PC-9 (cell line): ENCODE data around the gene NHS. TPM values are rescaled to one million over a fixed set of nuclear protein-coding genes. Genes with fewer than 3 reads are reported as not detected.

Experiments
- BruUV-seq: library from RNA; stranded (reverse); fragments of 400-500 nt; replicated peaks from 2 replicates; lab custom pipeline; 2021; lab: Mats Ljungman, UMichigan
- CTCF ChIA-PET: fragments of 300-600 bp; sonication (Branson Sonifier 250); formaldehyde crosslinking; loops from one replicate; lab custom pipeline; 2022; ENCODE audit warnings: antibody characterized with exemption; lab: Charles Lee
- POLR2A ChIA-PET: fragments of 300-600 bp; sonication (Branson Sonifier 250); formaldehyde crosslinking; loops from one replicate; lab custom pipeline; 2022; ENCODE audit warnings: antibody characterized with exemption; ENCODE audit not compliant: unreplicated experiment; lab: Charles Lee
- DNase-seq, 2 experiments: peaks; one replicate each; pipeline versions ENCODE4 v3.0.0 to v3.0.0-alpha.2; 2015 to 2022; ENCODE audit warnings: mixed read lengths in 1 of 2
- H2AFZ ChIP-seq: fragments of 200-600 bp; sonication (generic); 2 replicates; pipeline ENCODE4 v1.8.1; 2017; ENCODE audit warnings: antibody characterized with exemption
- H3F3A ChIP-seq: fragments of 200-600 bp; sonication (generic); 2 replicates; pipeline ENCODE4 v1.8.1; 2017; ENCODE audit warnings: antibody characterized with exemption, mild to moderate bottlenecking, low read depth; ENCODE audit not compliant: insufficient read depth
- H3K27ac ChIP-seq: fragments of 200-600 bp; sonication (generic); 2 replicates; pipeline ENCODE4 v1.6.1; 2016; ENCODE audit warnings: mixed run types
- H3K27me3 ChIP-seq: fragments of 200-600 bp; sonication (generic); 2 replicates; pipeline ENCODE4 v1.6.1; 2016; ENCODE audit warnings: low read depth, mixed run types; ENCODE audit not compliant: insufficient read depth
- H3K36me3 ChIP-seq: fragments of 200-600 bp; sonication (generic); 2 replicates; pipeline ENCODE4 v1.6.1; 2016; ENCODE audit warnings: low read depth, mixed run types
- H3K4me1 ChIP-seq: fragments of 200-600 bp; sonication (generic); replicated peaks from 2 replicates; pipeline ENCODE4 v1.6.1; 2016; ENCODE audit warnings: mixed run types; ENCODE audit not compliant: insufficient read depth
- H3K4me2 ChIP-seq: fragments of 200-600 bp; sonication (generic); 2 replicates; pipeline ENCODE4 v1.6.1; 2017; ENCODE audit warnings: mixed run types
- H3K4me3 ChIP-seq: fragments of 200-600 bp; sonication (generic); 2 replicates; pipeline ENCODE4 v1.6.1; 2016; ENCODE audit warnings: mixed run types
- H3K79me2 ChIP-seq: fragments of 200-600 bp; sonication (generic); 2 replicates; pipeline ENCODE4 v1.6.1; 2017; ENCODE audit warnings: low read depth, mixed run types
- H3K9me2 ChIP-seq: fragments of 200-600 bp; sonication (generic); 2 replicates; pipeline ENCODE4 v1.8.1; 2017; ENCODE audit warnings: mild to moderate bottlenecking; ENCODE audit not compliant: insufficient read depth
- H3K9me3 ChIP-seq: fragments of 200-600 bp; sonication (generic); 2 replicates; pipeline ENCODE4 v1.8.1; 2016; ENCODE audit warnings: low read depth; ENCODE audit not compliant: insufficient read depth
- H4K20me1 ChIP-seq: fragments of 200-600 bp; sonication (generic); 2 replicates; pipeline ENCODE4 v1.8.1; 2017; ENCODE audit not compliant: insufficient read depth
- EZH2 ChIP-seq: fragments of 200-600 bp; sonication (generic); IDR thresholded peaks from 2 replicates; pipeline ENCODE4 v1.8.0; 2017; ENCODE audit warnings: antibody characterized with exemption, low read depth
- intact Hi-C: fragments of 100-400 bp; cut with micrococcal nuclease; formaldehyde crosslinking; loops from one replicate; pipeline ENCODE4 v1.10.0; 2022; ENCODE audit not compliant: unreplicated experiment
- total RNA-seq: library from RNA; stranded (reverse); gene quantifications from 2 replicates; pipeline ENCODE4 v1.2.3, GENCODE V29; 2021
- TF ChIP-seq, protein P1 (sequence below): fragments of 200-600 bp; sonication (generic); conservative IDR thresholded peaks from 2 replicates; pipeline ENCODE4 v1.6.1; 2017; ENCODE audit warnings: mixed run types, antibody characterized with exemption, mild to moderate bottlenecking, moderate library complexity

Gene NHS
- total RNA-seq, 1 experiment from 2014 or later: 6.7 TPM

DNA sequence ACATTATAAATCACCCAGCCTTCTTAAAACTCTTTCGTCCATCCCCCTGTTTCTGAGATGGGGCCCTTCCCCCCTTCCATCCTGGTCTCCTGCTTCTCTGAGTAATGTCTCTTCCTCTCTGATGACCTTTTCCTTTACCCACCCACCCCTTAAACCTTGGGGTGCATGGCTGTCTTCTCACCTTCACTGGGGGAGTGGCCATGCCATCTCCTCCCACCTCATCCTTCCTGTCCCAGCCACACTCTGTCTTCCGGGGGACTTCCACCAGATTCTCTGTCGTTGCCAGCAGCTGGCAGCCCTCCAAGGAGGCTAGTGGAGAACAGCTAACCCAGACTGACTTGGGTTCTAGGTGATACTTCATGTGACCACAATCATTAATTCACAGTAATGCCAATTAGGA is 279.1 kb downstream of the NHS start:
- Histone ChIP-seq H3K4me1 (no peaks in the 10 kb centered on the region), H3K27ac (no peak overlapping the region), H3K27me3 (no peaks in the 10 kb centered on the region), H2AFZ (no peak overlapping the region), H3K36me3 (no peaks in the 10 kb centered on the region), H3K4me3 (no peak overlapping the region), H3K79me2 (no peaks in the 10 kb centered on the region), H3K9me2 (no peaks in the 10 kb centered on the region), H4K20me1 (no peaks in the 10 kb centered on the region), H3K9me3 (no peaks in the 10 kb centered on the region), H3K4me2 (no peak overlapping the region), H3F3A (no peaks in the 10 kb centered on the region)
- no TSS peak for BruUV-seq
- intact Hi-C loops: no loop called here
- TF ChIP-seq EZH2: no peak
- TF ChIP-seq, protein P1, sequence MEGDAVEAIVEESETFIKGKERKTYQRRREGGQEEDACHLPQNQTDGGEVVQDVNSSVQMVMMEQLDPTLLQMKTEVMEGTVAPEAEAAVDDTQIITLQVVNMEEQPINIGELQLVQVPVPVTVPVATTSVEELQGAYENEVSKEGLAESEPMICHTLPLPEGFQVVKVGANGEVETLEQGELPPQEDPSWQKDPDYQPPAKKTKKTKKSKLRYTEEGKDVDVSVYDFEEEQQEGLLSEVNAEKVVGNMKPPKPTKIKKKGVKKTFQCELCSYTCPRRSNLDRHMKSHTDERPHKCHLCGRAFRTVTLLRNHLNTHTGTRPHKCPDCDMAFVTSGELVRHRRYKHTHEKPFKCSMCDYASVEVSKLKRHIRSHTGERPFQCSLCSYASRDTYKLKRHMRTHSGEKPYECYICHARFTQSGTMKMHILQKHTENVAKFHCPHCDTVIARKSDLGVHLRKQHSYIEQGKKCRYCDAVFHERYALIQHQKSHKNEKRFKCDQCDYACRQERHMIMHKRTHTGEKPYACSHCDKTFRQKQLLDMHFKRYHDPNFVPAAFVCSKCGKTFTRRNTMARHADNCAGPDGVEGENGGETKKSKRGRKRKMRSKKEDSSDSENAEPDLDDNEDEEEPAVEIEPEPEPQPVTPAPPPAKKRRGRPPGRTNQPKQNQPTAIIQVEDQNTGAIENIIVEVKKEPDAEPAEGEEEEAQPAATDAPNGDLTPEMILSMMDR: no peak
- DNase-seq: no peak
- ChIA-PET CTCF (no interaction called here), POLR2A (no interaction called here)

DNA sequence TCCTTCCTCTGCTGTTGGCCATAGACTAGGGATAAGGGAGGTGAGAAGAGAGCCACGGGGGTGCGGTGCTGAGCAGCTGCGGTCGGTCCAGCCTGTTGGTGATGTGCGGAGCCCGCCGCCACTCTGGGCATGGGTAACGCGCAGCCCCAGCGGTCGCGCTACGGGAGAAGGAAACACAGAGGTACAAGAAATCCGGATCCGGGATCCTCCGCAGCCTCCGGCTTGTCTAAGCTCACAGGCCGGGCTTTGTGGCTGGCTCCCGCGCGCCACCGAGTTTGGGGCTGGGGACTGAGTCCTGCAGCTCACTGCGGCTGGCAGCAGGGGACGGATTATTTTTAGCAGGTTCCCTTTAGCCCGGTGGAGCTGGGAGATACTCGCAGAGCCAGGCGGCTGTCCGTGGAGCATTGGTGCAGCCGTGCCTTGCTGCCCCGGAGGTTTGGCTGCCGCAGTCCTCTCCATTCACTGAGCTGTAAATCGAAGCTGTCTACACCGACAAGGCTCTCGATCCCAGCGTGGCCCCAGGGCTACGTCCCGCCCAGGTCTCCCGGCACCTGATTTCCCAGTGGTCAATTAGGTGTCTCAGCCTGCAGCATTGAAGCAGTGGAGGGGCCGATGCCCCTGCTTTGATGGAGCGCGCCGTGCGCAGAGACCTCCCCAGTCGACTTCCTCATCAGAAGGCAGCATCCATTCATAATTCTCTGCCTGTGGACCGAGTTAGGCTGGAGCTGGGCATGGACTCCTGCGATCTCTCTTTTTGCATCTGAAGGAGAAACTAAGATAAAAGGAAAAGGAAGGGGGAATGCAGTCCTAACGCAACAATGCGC is 280.4 kb downstream of the NHS start:
- POLR2A ChIA-PET: no interaction called here
- Histone ChIP-seq H3K4me3 (no peak overlapping the region), H4K20me1 (no peaks in the 10 kb centered on the region), H3K27ac (no peak overlapping the region), H2AFZ (no peak overlapping the region), H3K4me2 (no peak overlapping the region), H3K79me2 (no peaks in the 10 kb centered on the region), H3F3A (no peaks in the 10 kb centered on the region), H3K9me2 (no peaks in the 10 kb centered on the region), H3K4me1 (no peaks in the 10 kb centered on the region), H3K27me3 (no peaks in the 10 kb centered on the region), H3K9me3 (no peaks in the 10 kb centered on the region), H3K36me3 (no peaks in the 10 kb centered on the region)
- CTCF ChIA-PET: no interaction called here
- no TSS peak for BruUV-seq
- TF ChIP-seq, protein P1: no peak
- TF ChIP-seq EZH2: no peak
- intact Hi-C loops: no loop called here
- DNase-seq: no peak

DNA sequence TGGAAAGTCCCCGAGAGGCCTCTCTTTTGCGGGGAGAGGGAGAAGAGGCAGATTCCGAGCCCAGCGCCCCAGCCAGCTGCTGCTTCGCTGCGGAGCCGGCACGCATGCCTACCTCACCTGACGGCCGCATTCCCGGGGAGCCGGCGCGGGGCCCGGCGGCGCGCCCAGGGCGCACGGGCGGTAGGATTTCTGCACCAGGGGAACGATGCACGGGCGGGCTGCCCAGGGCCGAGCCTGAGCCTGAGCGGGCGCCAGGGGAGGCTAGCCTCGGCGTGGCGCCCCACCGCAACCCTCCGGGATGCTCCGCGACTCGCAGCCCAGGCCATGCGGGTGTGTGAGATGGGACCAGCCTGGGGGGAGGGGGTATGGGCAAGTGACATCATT is 281.0 kb downstream of the NHS start:
- BruUV-seq: no TSS peak
- Histone ChIP-seq H3K27me3 (no peaks in the 10 kb centered on the region), H3K4me1 (no peaks in the 10 kb centered on the region), H3K4me2 (no peak overlapping the region), H3K36me3 (no peaks in the 10 kb centered on the region), H3K9me2 (no peaks in the 10 kb centered on the region), H3K9me3 (no peaks in the 10 kb centered on the region), H3K27ac (no peak overlapping the region), H4K20me1 (no peaks in the 10 kb centered on the region), H3K79me2 (no peaks in the 10 kb centered on the region), H3K4me3 (no peak overlapping the region), H2AFZ (no peak overlapping the region), H3F3A (no peaks in the 10 kb centered on the region)
- intact Hi-C loops: no loop called here
- POLR2A ChIA-PET: no interaction called here
- no peak for DNase-seq
- CTCF ChIA-PET: no interaction called here
- TF ChIP-seq, protein P1: no peak
- TF ChIP-seq EZH2: no peak
